GM12864 (cell line): Measurements from ENCODE around the gene CPEB2.
"Not testable (repeated sequence)": the region's sequence is repeated elsewhere in the genome, so short reads cannot be mapped to it uniquely, and the experiment has no call there.

ENCODE experiments used
- DNase-seq: peaks from one replicate; pipeline ENCODE4 v3.0.0-alpha.2; 2011; ENCODE audit warnings: low read depth
- H3K4me3 ChIP-seq: 2 replicates; pipeline ENCODE4 v1.5.1; 2011; ENCODE audit warnings: mild to moderate bottlenecking, low read depth, low read length, control low read depth
- TF ChIP-seq, protein P1 (sequence below): IDR thresholded peaks from 2 replicates; pipeline ENCODE4 v1.5.1; 2011; ENCODE audit warnings: low read depth, mild to moderate bottlenecking, moderate library complexity, low read length, control low read depth, inconsistent platforms; ENCODE audit errors: missing control alignments

Gene CPEB2

DNA sequence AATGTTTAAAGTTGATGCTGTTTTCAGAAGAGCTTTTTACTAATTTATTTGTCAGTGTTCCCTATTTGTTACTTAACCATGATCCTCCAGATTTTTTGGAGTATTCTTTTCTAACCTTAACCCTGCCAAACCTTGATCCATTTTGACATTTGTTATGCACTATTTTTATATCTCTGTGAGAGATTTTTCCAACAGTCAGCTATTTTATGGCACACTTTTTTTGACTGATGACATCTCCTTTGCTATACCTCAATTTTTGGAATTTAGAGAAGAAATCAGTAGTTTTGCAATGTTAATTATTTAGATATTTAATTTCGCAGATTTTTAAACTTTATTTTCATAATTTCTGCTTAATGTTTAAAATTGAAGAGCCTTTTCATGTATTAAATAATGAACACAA, 66.0 kb downstream of the CPEB2 start:
- TF ChIP-seq, protein P1, sequence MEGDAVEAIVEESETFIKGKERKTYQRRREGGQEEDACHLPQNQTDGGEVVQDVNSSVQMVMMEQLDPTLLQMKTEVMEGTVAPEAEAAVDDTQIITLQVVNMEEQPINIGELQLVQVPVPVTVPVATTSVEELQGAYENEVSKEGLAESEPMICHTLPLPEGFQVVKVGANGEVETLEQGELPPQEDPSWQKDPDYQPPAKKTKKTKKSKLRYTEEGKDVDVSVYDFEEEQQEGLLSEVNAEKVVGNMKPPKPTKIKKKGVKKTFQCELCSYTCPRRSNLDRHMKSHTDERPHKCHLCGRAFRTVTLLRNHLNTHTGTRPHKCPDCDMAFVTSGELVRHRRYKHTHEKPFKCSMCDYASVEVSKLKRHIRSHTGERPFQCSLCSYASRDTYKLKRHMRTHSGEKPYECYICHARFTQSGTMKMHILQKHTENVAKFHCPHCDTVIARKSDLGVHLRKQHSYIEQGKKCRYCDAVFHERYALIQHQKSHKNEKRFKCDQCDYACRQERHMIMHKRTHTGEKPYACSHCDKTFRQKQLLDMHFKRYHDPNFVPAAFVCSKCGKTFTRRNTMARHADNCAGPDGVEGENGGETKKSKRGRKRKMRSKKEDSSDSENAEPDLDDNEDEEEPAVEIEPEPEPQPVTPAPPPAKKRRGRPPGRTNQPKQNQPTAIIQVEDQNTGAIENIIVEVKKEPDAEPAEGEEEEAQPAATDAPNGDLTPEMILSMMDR: no peak
- no peak for DNase-seq
- no peak overlapping the region for H3K4me3 ChIP-seq

DNA sequence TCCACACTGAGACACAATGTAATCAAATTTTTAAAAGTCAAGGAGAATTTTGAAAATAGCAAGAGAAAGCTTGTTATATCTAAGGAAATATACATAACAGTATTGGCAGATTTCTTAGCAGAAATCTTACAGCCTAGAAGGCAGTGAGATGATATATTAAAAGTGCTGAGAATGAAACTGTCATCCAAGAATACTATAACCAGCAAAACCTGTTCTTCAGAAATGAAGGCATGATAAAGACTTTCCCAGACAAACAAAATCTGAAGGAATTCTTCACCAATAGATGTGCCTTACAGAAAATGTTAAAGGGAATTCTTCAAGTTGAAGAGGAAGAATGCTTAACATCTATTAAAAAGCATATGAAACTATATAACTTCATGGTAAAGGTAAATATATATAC, 73.6 kb downstream of the CPEB2 start:
- H3K4me3 ChIP-seq: no peak overlapping the region
- no peak for DNase-seq
- TF ChIP-seq, protein P1: no peak

DNA sequence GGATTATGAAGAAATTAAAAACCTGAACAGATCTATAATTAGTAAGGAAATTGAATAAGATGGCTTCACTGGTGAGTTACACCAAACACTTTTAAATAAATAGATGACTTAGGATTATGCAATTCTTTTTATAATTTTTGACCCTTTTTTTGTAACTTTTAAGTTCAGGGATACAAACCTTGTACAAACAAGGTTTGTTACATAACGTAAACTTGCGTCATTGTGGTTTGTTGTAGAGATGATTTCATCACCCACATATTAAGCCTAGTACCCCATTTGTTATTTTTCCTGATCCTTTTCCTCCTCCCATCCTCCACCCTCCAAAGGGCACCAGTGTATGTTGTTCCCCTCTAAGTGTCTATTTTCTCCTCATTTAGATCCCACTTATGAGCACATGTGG, 75.7 kb downstream of the CPEB2 start:
- TF ChIP-seq, protein P1: no peak
- DNase-seq: no peak
- H3K4me3 ChIP-seq: no peak overlapping the region

DNA sequence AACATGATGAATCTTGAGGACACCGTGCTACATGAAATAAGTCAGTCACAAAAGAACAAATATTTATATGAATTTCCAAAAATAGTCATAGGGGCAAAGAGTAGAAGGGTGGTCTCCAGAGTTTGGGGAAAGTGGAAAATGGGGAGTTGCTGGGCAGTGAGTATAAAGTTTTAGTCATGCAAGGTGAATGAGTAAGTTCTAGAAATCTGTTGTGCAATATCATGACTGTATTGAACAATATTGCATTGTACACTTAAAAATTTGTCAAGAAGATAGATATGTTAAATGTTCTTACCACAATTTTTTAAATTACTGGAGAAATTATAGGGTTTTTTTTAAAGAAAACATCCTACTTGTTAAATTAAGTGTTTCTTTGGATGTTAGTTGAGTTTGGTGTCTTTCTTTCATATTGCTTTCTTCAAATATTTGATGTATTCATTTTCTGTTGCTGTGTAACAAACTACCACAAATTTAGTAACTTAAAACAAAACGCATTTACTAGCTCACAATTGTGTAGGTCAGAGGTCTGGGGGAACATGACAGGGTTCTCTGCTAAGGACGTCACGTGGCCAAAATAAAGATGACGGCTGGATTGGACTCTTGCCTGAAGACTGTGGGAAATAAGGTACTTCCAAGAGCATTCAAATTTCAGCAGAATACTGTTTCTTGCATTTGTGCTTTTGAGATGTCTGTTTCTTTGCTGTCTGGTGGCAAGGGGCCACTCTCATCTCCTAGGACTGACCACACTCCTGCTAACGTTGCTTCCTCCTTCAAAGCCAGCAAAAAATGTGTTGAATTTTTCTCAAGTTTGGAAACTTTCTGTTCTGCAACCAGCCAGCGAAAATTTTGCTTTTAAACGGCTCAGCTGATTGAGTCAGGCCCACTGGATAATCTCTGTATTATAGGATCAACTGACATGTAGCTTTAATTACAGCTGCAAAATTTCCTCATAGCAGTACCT, 76.7 kb downstream of the CPEB2 start:
- TF ChIP-seq, protein P1: no peak
- no peak for DNase-seq

DNA sequence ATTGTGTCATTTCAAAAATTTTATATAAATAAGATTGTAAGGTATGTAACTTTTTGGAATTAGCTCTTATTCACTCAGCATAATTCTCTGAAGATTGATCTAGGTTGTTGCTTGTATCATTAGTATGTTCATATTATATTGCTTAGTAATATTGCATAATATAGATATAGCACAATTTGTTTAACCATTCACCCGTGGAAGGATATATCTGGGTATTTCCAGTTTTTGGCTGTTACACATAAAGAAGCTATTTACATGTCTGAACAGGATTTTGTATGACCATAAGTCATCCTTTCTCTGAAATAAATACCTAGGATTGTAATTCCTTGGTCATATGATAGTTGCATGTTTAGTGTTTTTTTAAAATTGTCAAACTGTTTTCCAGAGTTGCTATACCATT, 82.5 kb downstream of the CPEB2 start:
- no peak overlapping the region for H3K4me3 ChIP-seq
- TF ChIP-seq, protein P1: no peak

More for the DNA sequence above, 76.7 kb downstream of the CPEB2 start:
- H3K4me3 ChIP-seq: no peak overlapping the region

DNA sequence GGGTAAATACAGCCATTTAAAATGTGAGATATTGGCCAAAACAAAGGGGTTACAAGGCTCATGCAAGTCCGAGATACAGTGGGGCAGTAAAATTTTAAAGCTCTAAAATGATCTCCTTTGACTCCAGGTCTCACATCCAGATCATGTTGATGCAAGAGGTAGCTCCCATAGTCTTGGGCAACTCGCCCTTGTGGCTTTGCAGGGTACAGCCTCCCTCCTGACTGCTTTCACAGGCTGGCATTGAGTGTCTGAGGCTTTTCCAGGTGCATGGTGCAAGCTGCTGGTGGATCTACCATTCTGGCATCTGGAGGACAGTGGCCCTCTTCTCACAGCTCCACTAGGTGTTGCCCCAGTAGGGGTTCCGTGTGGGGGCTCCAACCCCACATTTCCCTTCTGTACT, 83.5 kb downstream of the CPEB2 start:
- not testable (repeated sequence) for DNase-seq, H3K4me3 ChIP-seq

More for the DNA sequence above, 82.5 kb downstream of the CPEB2 start:
- DNase-seq: no peak

DNA sequence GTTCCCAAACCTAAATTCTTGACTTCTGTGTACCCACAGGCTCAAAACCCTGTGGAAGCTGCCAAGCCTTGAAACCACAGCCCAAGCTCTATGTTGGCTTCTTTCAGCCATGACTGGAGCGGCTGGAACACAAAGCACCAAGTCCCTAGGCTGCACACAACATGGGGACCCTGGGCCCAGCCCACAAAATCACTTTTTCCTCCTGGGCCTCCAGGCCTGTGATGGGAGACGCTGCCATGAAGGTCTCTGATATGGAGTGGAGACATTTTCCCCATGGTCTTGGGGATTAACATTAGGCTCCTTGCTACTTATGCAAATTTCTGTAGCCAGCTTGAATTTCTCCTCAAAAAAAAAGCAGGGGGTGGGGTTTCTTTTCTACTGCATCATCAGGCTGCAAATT, 84.0 kb downstream of the CPEB2 start:
- DNase-seq, H3K4me3 ChIP-seq: not testable (repeated sequence)
